Neuronal stem cell (in vitro differentiated cells): ENCODE data around the gene C21orf58.

ENCODE experiments used
- DNase-seq: peaks from one replicate; pipeline ENCODE4 v3.0.0-alpha.2; 2013; ENCODE audit warnings: low spot score
- H2AFZ ChIP-seq: one replicate; pipeline ENCODE4 v1.6.1; 2013; ENCODE audit warnings: mild to moderate bottlenecking, low read length, inconsistent platforms
- H2AK5ac ChIP-seq: 2 replicates; pipeline ENCODE4 v1.6.1; 2013; ENCODE audit warnings: low read depth, mild to moderate bottlenecking, inconsistent platforms, low read length, moderate library complexity, mixed read lengths
- H2BK120ac ChIP-seq: 2 replicates; pipeline ENCODE4 v1.6.1; 2013; ENCODE audit warnings: low read depth, mild to moderate bottlenecking, inconsistent platforms, low read length, moderate library complexity, mixed read lengths
- H2BK12ac ChIP-seq: one replicate; pipeline ENCODE4 v1.6.1; 2013; ENCODE audit warnings: low read length, inconsistent platforms
- H2BK15ac ChIP-seq: 2 replicates; pipeline ENCODE4 v1.6.1; 2013; ENCODE audit warnings: mild to moderate bottlenecking, low read length, inconsistent platforms, mixed read lengths
- H2BK5ac ChIP-seq: one replicate; pipeline ENCODE4 v1.6.1; 2013; ENCODE audit warnings: inconsistent platforms, mild to moderate bottlenecking, low read length, moderate library complexity
- H3K14ac ChIP-seq: one replicate; pipeline ENCODE4 v1.6.1; 2013; ENCODE audit warnings: low read length, inconsistent platforms
- H3K18ac ChIP-seq: 2 replicates; pipeline ENCODE4 v1.6.1; 2013; ENCODE audit warnings: low read length, inconsistent platforms
- H3K23ac ChIP-seq: 2 replicates; pipeline ENCODE4 v1.6.1; 2013; ENCODE audit warnings: low read depth, mild to moderate bottlenecking, mixed read lengths, low read length, inconsistent platforms; ENCODE audit not compliant: poor library complexity
- H3K27ac ChIP-seq: replicated peaks from 3 replicates; pipeline ENCODE4 v1.5.1; 2013; ENCODE audit warnings: low read length, inconsistent platforms
- H3K27me3 ChIP-seq, 3 experiments: 2 replicates each; pipeline ENCODE4 v1.6.1; 2013; ENCODE audit warnings: low read length in 3 of 3, mild to moderate bottlenecking in 2 of 3, inconsistent platforms in 1 of 3, low read depth in 1 of 3, mixed read lengths in 1 of 3, moderate library complexity in 1 of 3; ENCODE audit not compliant: control insufficient read depth in 3 of 3, insufficient read depth in 3 of 3
- H3K36me3 ChIP-seq, 2 donors: replicated peaks in 1 of 2; 2 replicates each; pipeline ENCODE4 v1.6.1; 2013; ENCODE audit warnings: low read length in 2 of 2; ENCODE audit not compliant: control insufficient read depth in 2 of 2, insufficient read depth in 2 of 2
- H3K4ac ChIP-seq: 2 replicates; pipeline ENCODE4 v1.6.1; 2013; ENCODE audit warnings: inconsistent platforms, mild to moderate bottlenecking, low read length, moderate library complexity
- H3K4me1 ChIP-seq, 2 donors: 1 replicate in 1 of 2; 2 replicates in 1 of 2; pipeline ENCODE4 v1.6.1; 2013; ENCODE audit warnings: low read length in 2 of 2, low read depth in 1 of 2; ENCODE audit not compliant: control insufficient read depth in 2 of 2, insufficient read depth in 1 of 2
- H3K4me2 ChIP-seq: one replicate; pipeline ENCODE4 v1.6.1; 2013; ENCODE audit warnings: mild to moderate bottlenecking, low read length, inconsistent platforms; ENCODE audit not compliant: insufficient read depth, poor library complexity, severe bottlenecking
- H3K4me3 ChIP-seq, 2 donors: 2 replicates each; pipeline ENCODE4 v1.5.1; 2013; ENCODE audit warnings: low read length in 2 of 2, mild to moderate bottlenecking in 2 of 2, inconsistent platforms in 1 of 2, moderate library complexity in 1 of 2
- H3K79me1 ChIP-seq: one replicate; pipeline ENCODE4 v1.6.1; 2013; ENCODE audit warnings: low read depth, mild to moderate bottlenecking, inconsistent platforms, low read length, moderate library complexity
- H3K9ac ChIP-seq: one replicate; pipeline ENCODE4 v1.6.1; 2013; ENCODE audit warnings: mild to moderate bottlenecking, low read depth, low read length, inconsistent platforms; ENCODE audit not compliant: poor library complexity
- H3K9me3 ChIP-seq, 2 donors: replicated peaks in 1 of 2; 2 replicates each; pipeline versions ENCODE3 to v1.6.1; 2013; ENCODE audit warnings: low read length in 2 of 2, mild to moderate bottlenecking in 2 of 2, inconsistent platforms in 1 of 2, low read depth in 1 of 2, mixed read lengths in 1 of 2, moderate library complexity in 1 of 2; ENCODE audit not compliant: control insufficient read depth in 2 of 2, insufficient read depth in 1 of 2
- H4K8ac ChIP-seq: one replicate; pipeline ENCODE4 v1.6.1; 2013; ENCODE audit warnings: low read depth, mild to moderate bottlenecking, inconsistent platforms, low read length, moderate library complexity
- H4K91ac ChIP-seq: one replicate; pipeline ENCODE4 v1.6.1; 2013; ENCODE audit warnings: low read length, low read depth, mild to moderate bottlenecking, inconsistent platforms; ENCODE audit not compliant: poor library complexity
- WGBS, 2 donors: extraction: QIAGEN DNeasy Blood & Tissue Kit; methylation state at CpG; one replicate each; pipeline ENCODE4 v1.1.7; 2013; ENCODE audit warnings: missing lambda C conversion rate in 2 of 2, mixed read lengths in 1 of 2; ENCODE audit not compliant: insufficient read length in 2 of 2, insufficient replicate concordance in 1 of 2; ENCODE audit errors: extremely low coverage in 2 of 2; 5-methylcytosine and 5-hydroxymethylcytosine counted together

C21orf58 gene

GRCh38 chr21:46329796-46330195 is 6.1 kb upstream of the C21orf58 start:
- no peak overlapping the region for H2BK120ac ChIP-seq
- H3K4me1 ChIP-seq: peaks cover 3 to 5% of the 10 kb centered on the region in 2 donors
- no peak overlapping the region for H4K8ac ChIP-seq
- H2AK5ac ChIP-seq: no peak overlapping the region
- DNase-seq: no peak
- H3K14ac ChIP-seq: no peak overlapping the region
- peaks cover 6% of the 10 kb centered on the region for H3K79me1 ChIP-seq
- no peak overlapping the region for H2BK5ac ChIP-seq
- H3K27ac ChIP-seq: no peak overlapping the region
- H3K9ac ChIP-seq: no peak overlapping the region
- no peak overlapping the region for H4K91ac ChIP-seq
- H3K23ac ChIP-seq: no peak overlapping the region
- H2AFZ ChIP-seq: no peak overlapping the region
- no peak overlapping the region for H2BK12ac ChIP-seq
- peaks cover 22 to 73% of the 10 kb centered on the region in 2 donors for H3K36me3 ChIP-seq
- H3K9me3 ChIP-seq: no peaks in the 10 kb centered on the region
- no peak overlapping the region for H3K4ac ChIP-seq
- H3K18ac ChIP-seq: no peak overlapping the region
- no CpG with 5 or more reads among the region's 2 CpGs for WGBS, 2 donors
- no peak overlapping the region for H2BK15ac ChIP-seq
- no peak overlapping the region for H3K4me2 ChIP-seq
- H3K4me3 ChIP-seq: no peak overlapping the region
- H3K27me3 ChIP-seq: no peaks in the 10 kb centered on the region

GRCh38 chr21:46328151-46328550 is 4.5 kb upstream of the C21orf58 start:
- Histone ChIP-seq H3K9ac (no peak overlapping the region), H3K9me3 (no peaks in the 10 kb centered on the region), H3K27me3 (no peaks in the 10 kb centered on the region), H2BK15ac (no peak overlapping the region), H2BK12ac (no peak overlapping the region), H3K18ac (no peak overlapping the region), H3K4me3 (no peak overlapping the region), H2AFZ (no peak overlapping the region), H3K27ac (no peak overlapping the region), H3K23ac (no peak overlapping the region), H2BK5ac (no peak overlapping the region), H4K8ac (no peak overlapping the region), H3K4ac (no peak overlapping the region), H3K14ac (no peak overlapping the region), H3K36me3 (peaks cover 16 to 65% of the 10 kb centered on the region in 2 donors), H4K91ac (no peak overlapping the region), H2AK5ac (no peak overlapping the region), H3K79me1 (peaks cover 5% of the 10 kb centered on the region), H2BK120ac (no peak overlapping the region), H3K4me1 (peaks cover 3 to 5% of the 10 kb centered on the region in 2 donors), H3K4me2 (no peak overlapping the region)
- no peak for DNase-seq
- no CpG with 5 or more reads among the region's 5 CpGs for WGBS, 2 donors

- Histone ChIP-seq H3K4me1 (peaks cover 3 to 5% of the 10 kb centered on the region in 2 donors), H3K4ac (no peak overlapping the region), H3K14ac (no peak overlapping the region), H3K9me3 (no peaks in the 10 kb centered on the region), H2BK120ac (no peak overlapping the region), H3K23ac (no peak overlapping the region), H2AK5ac (no peak overlapping the region), H2BK12ac (no peak overlapping the region), H3K27me3 (no peaks in the 10 kb centered on the region), H3K27ac (no peak overlapping the region), H3K36me3 (peaks cover 14 to 65% of the 10 kb centered on the region in 2 donors), H4K91ac (no peak overlapping the region), H2BK5ac (no peak overlapping the region), H2AFZ (no peak overlapping the region), H2BK15ac (no peak overlapping the region), H4K8ac (no peak overlapping the region), H3K4me2 (no peak overlapping the region), H3K4me3 (no peak overlapping the region), H3K18ac (no peak overlapping the region), H3K9ac (peak overlapping the region; percentile 37), H3K79me1 (peaks cover 5% of the 10 kb centered on the region)
- no CpG with 5 or more reads among the region's 4 CpGs for WGBS, 2 donors
- no peak for DNase-seq
Observed at GRCh38 chr21:46327711-46328110, 4.0 kb upstream of the C21orf58 start.

- Histone ChIP-seq H3K27ac (no peak overlapping the region), H2BK15ac (no peak overlapping the region), H3K79me1 (peaks cover 11% of the 10 kb centered on the region), H3K4me3 (no peak overlapping the region), H3K4me1 (peaks cover 10 to 16% of the 10 kb centered on the region in 2 donors), H4K8ac (no peak overlapping the region), H3K18ac (no peak overlapping the region), H3K27me3 (no peaks in the 10 kb centered on the region), H3K4me2 (no peak overlapping the region), H2AK5ac (no peak overlapping the region), H3K23ac (no peak overlapping the region), H3K14ac (no peak overlapping the region), H3K9ac (no peak overlapping the region), H2AFZ (no peak overlapping the region), H4K91ac (no peak overlapping the region), H3K36me3 (peaks cover 17 to 65% of the 10 kb centered on the region in 2 donors), H2BK12ac (no peak overlapping the region), H2BK120ac (no peak overlapping the region), H3K4ac (no peak overlapping the region), H3K9me3 (no peaks in the 10 kb centered on the region), H2BK5ac (no peak overlapping the region)
- DNase-seq: no peak
- no CpG with 5 or more reads among the region's 15 CpGs for WGBS, 2 donors
Observed at GRCh38 chr21:46326110-46326703, 2.5 kb upstream of the C21orf58 start.
